Effector CD8-positive, alpha-beta T cell (primary cell): ENCODE data around the gene ATG4C.

Experiments
- DNase-seq: peaks from one replicate; lab custom pipeline; 2025; lab: John Stamatoyannopoulos, UW

Gene ATG4C

DNA sequence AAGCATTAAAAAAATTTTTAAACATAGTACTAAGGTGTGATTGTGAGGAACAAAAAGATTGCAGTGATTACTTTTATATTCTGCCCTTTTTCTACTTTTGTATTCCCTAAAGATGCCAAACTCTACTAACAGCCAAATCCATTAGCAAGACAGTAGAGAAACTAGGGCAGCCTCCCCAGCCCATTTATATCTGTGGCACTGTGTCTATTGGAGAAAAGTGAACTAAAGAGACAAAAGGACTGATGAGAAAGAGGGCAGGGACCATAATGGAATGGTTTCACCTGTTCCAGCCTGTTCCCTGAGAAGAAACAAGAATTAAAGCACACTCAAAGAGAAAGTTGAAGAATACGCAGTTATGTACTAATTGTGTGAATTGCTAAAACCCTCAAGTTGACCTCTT lies 56.6 kb downstream of the ATG4C start:
- no peak for DNase-seq

- DNase-seq = no peak
Observed at GRCh38 chr1:62841587-62842169, 57.7 kb downstream of the ATG4C start.

- no peak for DNase-seq
Observed at GRCh38 chr1:62844030-62844429, 60.1 kb downstream of the ATG4C start.

GRCh38 chr1:62849031-62849430 lies 65.1 kb downstream of the ATG4C start:
- DNase-seq = no peak

- DNase-seq = no peak
Observed at GRCh38 chr1:62852253-62852652, 68.3 kb downstream of the ATG4C start.

GRCh38 chr1:62856960-62857359 lies 73.0 kb downstream of the ATG4C start:
- DNase-seq = no peak

DNA sequence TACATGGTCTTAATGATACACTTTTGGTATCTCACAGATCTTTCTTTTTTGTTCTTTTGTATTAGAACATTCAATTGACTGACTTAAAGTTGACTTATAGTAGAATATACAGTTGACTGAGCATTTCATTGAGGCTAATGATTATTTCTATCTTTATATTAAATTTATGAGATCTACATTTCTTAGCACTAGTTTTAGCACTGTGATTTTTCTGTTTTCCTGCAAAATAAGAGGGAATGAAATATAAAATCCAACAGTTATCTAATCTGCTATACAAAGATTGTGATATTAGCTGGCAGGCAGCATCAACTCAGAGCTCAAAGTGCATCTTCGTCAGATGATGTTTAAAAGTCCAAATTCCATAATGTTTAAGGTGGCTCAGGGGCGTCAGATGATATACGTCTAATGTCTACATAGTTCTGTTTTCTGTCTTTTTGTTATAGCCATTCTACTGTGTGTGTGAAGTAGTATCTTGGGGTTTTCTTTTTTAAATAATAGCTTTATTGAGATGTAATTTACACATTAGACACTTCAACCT lies 85.4 kb downstream of the ATG4C start:
- no peak for DNase-seq

DNA sequence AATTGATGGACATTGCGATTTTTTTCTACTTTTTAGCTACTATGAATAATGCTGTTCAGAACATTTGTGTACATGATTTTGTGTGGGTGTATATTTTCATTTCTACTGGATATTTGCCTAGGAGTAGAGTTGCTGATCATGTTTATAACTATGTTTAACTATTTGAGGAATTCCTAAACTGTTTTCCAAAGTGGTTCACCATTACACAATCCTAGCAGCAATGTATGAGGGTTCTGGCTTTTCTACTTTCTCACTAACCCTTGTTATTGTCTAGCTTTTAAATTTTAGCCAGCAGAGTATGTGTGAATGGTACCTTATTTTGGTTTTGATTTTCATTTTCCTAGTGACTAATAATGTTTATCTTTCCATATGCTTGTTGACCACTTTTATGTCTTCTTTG lies 86.2 kb downstream of the ATG4C start:
- DNase-seq = no peak

- no peak for DNase-seq
Observed at GRCh38 chr1:62875676-62876075, 91.7 kb downstream of the ATG4C start.

DNA sequence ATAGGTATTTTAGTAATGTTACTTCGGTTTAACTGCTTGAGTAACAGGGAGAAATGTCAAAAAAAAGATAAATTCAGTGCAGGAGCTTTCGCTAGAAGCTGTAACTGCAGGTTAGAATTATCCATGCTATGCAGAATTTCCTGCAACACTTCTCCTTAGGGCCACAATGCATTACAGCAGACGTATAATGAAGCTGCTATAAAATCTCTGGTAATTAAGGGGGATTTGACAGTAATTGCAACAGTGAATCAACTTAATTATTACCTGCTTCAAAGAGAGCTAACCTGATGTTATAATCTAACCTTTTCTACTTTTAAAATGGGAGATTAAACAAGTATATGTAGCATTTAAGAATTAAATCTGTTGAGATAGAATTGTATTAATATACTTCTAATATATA lies 92.6 kb downstream of the ATG4C start:
- no peak for DNase-seq

DNA sequence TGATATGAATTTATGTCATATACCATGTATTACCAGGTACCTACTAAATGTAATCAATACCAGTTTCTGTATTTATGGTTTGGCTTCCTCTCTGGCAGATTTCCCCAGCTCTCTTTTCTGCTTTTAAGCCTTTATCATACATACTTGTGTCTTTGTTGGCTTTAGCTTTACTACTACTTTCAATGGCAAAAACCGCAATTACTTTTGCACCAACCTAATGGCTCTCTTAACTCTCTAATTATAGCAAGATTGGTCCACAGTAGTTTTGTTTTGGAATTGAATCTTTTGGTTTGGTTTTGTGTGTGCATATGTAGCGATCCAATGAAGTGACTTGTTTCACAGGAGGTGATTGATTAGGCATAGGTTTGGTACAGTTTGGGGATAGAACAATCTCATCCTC lies 93.6 kb downstream of the ATG4C start:
- no peak for DNase-seq

DNA sequence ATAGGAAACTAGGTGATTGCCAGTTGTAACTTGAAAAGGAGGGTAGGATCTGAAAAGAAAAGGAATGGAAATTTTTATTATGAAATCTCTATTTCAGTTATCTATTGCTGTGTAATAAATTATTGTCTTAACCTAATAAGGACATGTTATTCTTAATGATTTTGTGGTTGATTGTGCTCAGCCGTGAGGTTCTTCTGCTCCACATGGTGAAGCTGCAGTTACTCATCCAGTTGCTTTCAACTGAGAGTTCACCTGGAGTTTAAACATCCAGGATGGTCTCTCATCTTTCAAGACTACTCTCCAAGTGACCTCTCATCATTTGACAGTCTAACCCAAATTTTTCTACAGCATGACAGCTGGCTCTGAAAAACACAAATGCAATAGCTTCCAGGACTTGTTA lies 96.0 kb downstream of the ATG4C start:
- no peak for DNase-seq

GRCh38 chr1:62882201-62883104 lies 98.5 kb downstream of the ATG4C start:
- no peak for DNase-seq

GRCh38 chr1:62884156-62884740 lies 100.3 kb downstream of the ATG4C start:
- no peak for DNase-seq

- no peak for DNase-seq
Observed at GRCh38 chr1:62887799-62888507, 104.0 kb downstream of the ATG4C start.

DNA sequence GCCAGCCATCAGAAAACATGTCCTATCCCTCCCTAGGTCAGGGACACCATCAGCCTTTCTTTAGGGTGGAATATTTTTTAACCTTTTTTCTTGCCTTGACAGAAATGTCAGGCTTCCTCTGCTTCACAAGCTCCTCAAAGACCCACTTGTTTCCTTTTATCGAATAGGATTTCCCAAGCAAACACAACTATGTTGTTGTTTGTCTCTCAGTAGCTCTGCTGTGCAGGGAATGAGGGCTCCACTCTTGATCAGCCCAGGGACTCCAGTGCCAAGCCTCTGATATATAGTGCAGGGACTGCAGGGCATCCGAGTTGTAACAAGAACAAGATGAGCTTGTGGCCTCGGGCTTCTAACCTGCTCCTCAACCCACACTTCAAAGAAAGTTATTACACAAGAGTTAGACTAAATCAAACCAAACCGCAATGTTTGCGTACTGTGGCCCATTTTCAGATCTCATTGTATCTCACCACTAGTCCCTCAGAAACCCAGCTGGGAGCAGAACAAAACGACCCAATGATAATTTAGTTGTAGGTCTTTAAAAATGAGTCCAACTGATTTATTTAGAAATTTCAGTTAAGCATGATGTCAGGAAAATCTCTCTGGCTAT lies 108.1 kb downstream of the ATG4C start:
- no peak for DNase-seq

- no peak for DNase-seq
Observed at GRCh38 chr1:62897788-62898187, 113.9 kb downstream of the ATG4C start.

- DNase-seq = no peak
Observed at GRCh38 chr1:62900566-62900965, 116.6 kb downstream of the ATG4C start.

DNA sequence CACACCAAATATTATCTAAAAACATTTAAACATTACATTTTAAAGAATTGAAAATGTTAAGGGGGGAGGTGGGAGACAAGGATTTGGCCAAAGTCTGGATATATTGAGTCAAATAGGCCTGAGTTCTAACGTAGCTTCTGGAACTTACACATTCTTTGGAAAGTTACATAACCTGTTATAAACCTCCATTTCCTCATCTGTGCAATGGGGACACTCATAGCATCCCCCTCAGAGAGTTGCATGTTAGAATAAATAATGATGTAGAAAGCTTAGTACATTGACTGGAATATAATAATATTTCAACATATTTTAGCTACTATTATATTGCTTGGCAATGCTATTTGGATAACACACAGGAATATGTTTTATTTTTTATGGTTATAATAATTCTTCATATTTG lies 117.7 kb downstream of the ATG4C start:
- no peak for DNase-seq

DNA sequence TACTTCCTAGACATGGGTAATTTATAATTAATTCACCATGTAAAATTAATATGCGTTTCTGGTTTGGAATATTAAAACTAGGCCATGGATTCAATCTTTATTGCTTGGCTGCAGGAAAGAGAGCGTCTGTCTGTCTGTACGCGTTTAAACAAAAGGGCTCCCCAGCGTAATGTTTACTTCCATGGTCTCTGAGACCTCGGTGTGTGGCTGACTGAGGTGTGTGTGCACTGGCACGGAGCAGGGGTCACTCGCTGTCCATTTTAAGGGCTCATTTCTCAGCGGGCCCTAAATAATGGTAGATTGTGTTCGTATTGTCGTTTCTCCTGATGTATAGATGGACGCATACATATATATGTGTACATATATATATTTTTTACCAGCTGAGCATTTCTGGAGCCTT lies 119.6 kb downstream of the ATG4C start:
- DNase-seq = no peak

DNA sequence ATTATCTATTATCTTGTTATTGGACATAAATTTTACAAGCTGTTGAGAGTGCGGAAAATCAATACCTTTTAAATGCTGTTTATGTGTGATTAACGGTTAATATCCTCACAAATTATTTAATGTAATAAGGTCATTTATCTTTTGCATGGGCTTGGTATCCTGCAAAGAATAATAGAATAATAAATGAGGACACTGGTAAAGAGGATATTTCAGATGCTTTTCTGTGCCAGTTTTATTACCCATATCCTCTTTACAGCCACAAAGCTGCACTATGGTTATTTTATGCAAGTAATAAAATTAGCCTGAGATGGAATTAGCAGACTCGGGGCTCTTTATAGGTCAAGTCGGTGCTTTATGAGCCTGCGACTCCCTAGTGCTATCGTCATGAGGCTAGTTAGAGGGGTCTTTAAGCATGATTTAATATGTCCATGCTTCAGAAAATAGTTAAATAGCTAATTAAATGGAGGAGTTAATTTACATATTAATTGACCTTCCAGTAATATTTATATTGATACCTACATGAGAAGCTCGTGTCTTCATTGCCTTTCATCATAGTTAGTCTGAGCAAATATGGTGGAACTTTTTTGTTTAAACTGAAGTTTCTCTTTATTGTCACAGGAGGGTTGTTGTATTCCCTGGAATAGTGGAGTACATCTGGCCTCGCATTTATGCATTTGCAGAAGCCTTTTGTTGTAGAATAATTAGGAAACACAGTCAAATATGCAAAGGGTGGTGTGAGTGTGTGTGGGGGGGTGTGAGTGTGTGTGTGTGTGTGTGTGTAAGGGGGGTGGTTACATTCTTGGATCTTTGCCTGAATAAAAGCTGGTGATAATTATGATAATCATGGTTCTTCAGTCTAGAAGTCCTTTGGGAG lies 120.3 kb downstream of the ATG4C start:
- no peak for DNase-seq
